Measurements from ENCODE around the gene TMEM132E.

Gene TMEM132E

DNA sequence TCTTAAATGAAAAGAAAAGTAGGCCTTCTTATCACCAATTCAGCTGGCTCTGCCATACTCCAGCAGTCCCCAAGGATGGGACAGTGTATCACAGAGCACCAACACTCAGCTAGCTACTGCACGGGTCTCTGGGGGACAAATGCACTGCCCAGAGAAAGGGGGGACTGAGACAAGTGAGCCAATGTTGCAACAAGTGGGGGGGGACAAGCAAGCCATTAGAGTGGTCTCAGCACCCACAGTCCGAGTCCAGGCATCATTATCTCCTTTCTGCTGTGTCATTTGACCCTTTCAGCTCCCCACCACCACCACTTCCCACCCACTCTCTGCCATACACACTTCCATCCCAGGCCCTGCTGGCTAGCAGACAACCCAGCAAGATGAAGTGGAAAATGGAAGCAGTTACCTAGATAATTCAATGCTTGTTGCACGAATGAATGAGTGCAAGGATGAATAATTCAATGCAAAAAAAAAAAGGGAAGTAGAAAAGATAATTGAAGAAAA is 7.0 kb downstream of the TMEM132E start:
- ChIA-PET POLR2A (no interaction called here), CTCF (interaction anchor here (0.6 to 1.7 kb wide), 3 partner anchors 19 to 54 kb away, joined by 3 to 6 read pairs (median 5); no protein-coding TSS in a partner anchor)

DNA sequence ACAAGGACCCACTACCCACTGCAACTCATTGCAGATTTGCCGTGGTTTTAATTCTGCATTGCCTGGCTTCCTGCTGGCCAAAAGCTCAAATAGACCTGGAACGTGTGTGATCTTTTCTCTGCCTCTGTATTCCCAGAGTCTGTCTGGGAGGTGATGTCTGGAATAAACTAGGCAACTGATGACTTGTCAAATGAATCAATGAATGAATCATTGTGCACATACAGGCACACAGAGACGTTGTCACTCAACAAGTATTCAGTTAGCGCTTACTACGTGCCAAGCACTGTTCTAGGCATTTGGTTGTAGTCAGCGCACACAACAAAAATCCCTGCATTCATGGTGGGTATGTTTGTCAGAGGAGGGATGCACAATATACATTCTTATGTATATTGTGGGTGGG is 8.9 kb downstream of the TMEM132E start:
- CTCF ChIA-PET = no interaction called here
- Histone ChIP-seq H3K36me3 (ENCODE audit: control insufficient read depth in 4 of 4, insufficient read depth in 4 of 4, low read length in 3 of 4) (no peaks in the 10 kb centered on the region), H3K4me3 (ENCODE audit: control insufficient read depth in 1 of 7, extremely low read depth in 1 of 7, insufficient read depth in 4 of 7, low read depth in 2 of 7, low read length in 6 of 7) (no peak overlapping the region), H3K27me3 (replicated peaks in 2 of 5; ENCODE audit: control insufficient read depth in 4 of 5, insufficient read depth in 5 of 5, low read length in 4 of 5) (peaks cover 0 to 92% (median 34%) of the 10 kb centered on the region in 5 experiments), H3K9me3 (ENCODE audit: control extremely low read depth in 1 of 5, control insufficient read depth in 4 of 5, insufficient read depth in 2 of 5, low read depth in 1 of 5, low read length in 4 of 5) (no peaks in the 10 kb centered on the region), H3K27ac (ENCODE audit: insufficient read depth in 1 of 2, low read depth in 1 of 2, low read length in 2 of 2, poor library complexity in 1 of 2, severe bottlenecking in 2 of 2) (no peak overlapping the region), H3K4me1 (ENCODE audit: control extremely low read depth in 1 of 4, control insufficient read depth in 4 of 4, insufficient read depth in 4 of 4, low read length in 3 of 4) (no peaks in the 10 kb centered on the region)
- WGBS (ENCODE audit: insufficient coverage) = 86% methylated on average over 6 of the region's 6 CpGs
- POLR2A ChIA-PET = no interaction called here
- DNase-seq = no peak

More for the DNA sequence above, 7.0 kb downstream of the TMEM132E start:
- no peaks in the 10 kb centered on the region for H3K9me3 ChIP-seq (ENCODE audit: control extremely low read depth in 1 of 5, control insufficient read depth in 4 of 5, insufficient read depth in 2 of 5, low read depth in 1 of 5, low read length in 4 of 5)
- 93% methylated on average over 3 of the region's 3 CpGs for WGBS (ENCODE audit: insufficient coverage)
- peaks cover 0 to 10% (median 3%) of the 10 kb centered on the region in 4 experiments for H3K4me1 ChIP-seq (ENCODE audit: control extremely low read depth in 1 of 4, control insufficient read depth in 4 of 4, insufficient read depth in 4 of 4, low read length in 3 of 4)
- H3K27me3 ChIP-seq (replicated peaks in 2 of 5; ENCODE audit: control insufficient read depth in 4 of 5, insufficient read depth in 5 of 5, low read length in 4 of 5) = peaks cover 0 to 95% (median 38%) of the 10 kb centered on the region in 5 experiments
- no peaks in the 10 kb centered on the region for H3K36me3 ChIP-seq (ENCODE audit: control insufficient read depth in 4 of 4, insufficient read depth in 4 of 4, low read length in 3 of 4)
- no peak overlapping the region for H3K4me3 ChIP-seq (ENCODE audit: control insufficient read depth in 1 of 7, extremely low read depth in 1 of 7, insufficient read depth in 4 of 7, low read depth in 2 of 7, low read length in 6 of 7)
- DNase-seq = no peak
- H3K27ac ChIP-seq (ENCODE audit: insufficient read depth in 1 of 2, low read depth in 1 of 2, low read length in 2 of 2, poor library complexity in 1 of 2, severe bottlenecking in 2 of 2) = no peak overlapping the region

DNA sequence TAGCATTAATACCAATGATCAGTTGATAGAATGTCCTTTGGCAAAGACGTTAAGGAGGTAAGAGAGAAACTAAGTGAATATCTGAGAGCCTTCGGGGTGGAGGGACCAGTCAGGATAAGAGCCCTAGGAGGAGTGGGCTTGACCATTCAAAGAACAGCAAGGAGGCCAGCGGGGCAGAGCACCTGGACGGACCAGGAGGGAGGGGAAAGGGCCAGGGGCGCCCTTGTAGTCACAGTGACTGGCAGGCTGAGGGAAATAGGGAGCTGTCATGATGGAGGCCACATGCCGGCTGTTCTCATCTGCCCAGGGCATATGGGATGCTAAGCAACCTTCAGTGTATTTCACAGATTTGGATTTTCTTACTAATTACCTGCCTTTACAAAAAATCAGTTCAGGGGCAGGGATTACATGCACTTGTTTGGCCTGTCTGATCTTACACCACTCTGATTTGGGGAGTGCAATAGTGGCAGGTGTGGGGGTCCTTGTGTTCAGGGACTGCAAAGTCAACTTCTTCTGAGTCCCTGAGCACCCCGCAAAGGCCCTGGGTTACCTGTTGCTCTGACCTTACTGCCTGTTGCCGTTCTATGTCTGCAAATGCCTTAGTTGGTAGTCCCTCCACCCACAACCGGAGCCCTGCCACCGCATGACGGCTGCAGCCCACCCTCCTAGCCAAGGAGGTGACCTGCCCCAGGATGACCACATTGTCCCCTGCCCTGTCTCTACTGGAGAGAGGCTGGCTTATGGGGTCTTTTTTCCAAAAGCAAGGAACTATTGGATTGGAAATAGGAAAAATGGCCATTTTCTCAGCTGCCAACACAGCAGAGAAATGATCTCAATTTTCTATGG is 10.0 kb downstream of the TMEM132E start:
- no peaks in the 10 kb centered on the region for H3K4me1 ChIP-seq (ENCODE audit: control extremely low read depth in 1 of 4, control insufficient read depth in 4 of 4, insufficient read depth in 4 of 4, low read length in 3 of 4)
- peaks cover 0 to 90% (median 34%) of the 10 kb centered on the region in 5 experiments for H3K27me3 ChIP-seq (replicated peaks in 2 of 5; ENCODE audit: control insufficient read depth in 4 of 5, insufficient read depth in 5 of 5, low read length in 4 of 5)
- ChIA-PET CTCF (no interaction called here), POLR2A (no interaction called here)
- H3K9me3 ChIP-seq (ENCODE audit: control extremely low read depth in 1 of 5, control insufficient read depth in 4 of 5, insufficient read depth in 2 of 5, low read depth in 1 of 5, low read length in 4 of 5) = no peaks in the 10 kb centered on the region
- DNase-seq = no peak
- 78% methylated on average over 10 of the region's 11 CpGs for WGBS (ENCODE audit: insufficient coverage)
- no peak overlapping the region for H3K4me3 ChIP-seq (ENCODE audit: control insufficient read depth in 1 of 7, extremely low read depth in 1 of 7, insufficient read depth in 4 of 7, low read depth in 2 of 7, low read length in 6 of 7)
- H3K27ac ChIP-seq (ENCODE audit: insufficient read depth in 1 of 2, low read depth in 1 of 2, low read length in 2 of 2, poor library complexity in 1 of 2, severe bottlenecking in 2 of 2) = no peak overlapping the region
- H3K36me3 ChIP-seq (ENCODE audit: control insufficient read depth in 4 of 4, insufficient read depth in 4 of 4, low read length in 3 of 4) = no peaks in the 10 kb centered on the region

DNA sequence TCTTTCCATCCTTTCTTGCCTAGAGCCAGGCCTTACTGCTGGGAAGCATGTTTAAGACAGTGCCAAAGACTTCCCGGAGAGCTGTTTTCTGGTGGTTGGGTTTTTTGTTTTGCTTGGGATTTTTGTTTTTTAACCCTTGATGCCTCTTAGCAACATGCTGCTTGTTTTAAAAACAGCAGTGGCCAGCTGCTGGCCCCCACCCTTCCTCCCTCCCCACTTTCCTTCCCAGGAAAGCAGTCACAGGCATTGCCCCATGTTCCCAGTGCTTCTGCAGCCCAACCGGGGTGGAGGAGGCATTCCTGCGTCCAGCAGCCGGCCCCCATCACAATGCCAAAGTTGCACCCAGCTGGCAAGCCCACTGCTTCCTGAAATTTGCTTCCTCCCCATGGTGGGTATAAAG is 12.6 kb downstream of the TMEM132E start:
- WGBS (ENCODE audit: insufficient coverage) = 50% methylated on average over 2 of the region's 4 CpGs
- POLR2A ChIA-PET = no interaction called here
- H3K27me3 ChIP-seq (replicated peaks in 2 of 5; ENCODE audit: control insufficient read depth in 4 of 5, insufficient read depth in 5 of 5, low read length in 4 of 5) = peaks cover 0 to 79% (median 18%) of the 10 kb centered on the region in 5 experiments
- CTCF ChIA-PET = no interaction called here
- H3K27ac ChIP-seq (ENCODE audit: insufficient read depth in 1 of 2, low read depth in 1 of 2, low read length in 2 of 2, poor library complexity in 1 of 2, severe bottlenecking in 2 of 2) = no peak overlapping the region
- no peaks in the 10 kb centered on the region for H3K36me3 ChIP-seq (ENCODE audit: control insufficient read depth in 4 of 4, insufficient read depth in 4 of 4, low read length in 3 of 4)
- no peaks in the 10 kb centered on the region for H3K4me1 ChIP-seq (ENCODE audit: control extremely low read depth in 1 of 4, control insufficient read depth in 4 of 4, insufficient read depth in 4 of 4, low read length in 3 of 4)
- no peak overlapping the region for H3K4me3 ChIP-seq (ENCODE audit: control insufficient read depth in 1 of 7, extremely low read depth in 1 of 7, insufficient read depth in 4 of 7, low read depth in 2 of 7, low read length in 6 of 7)
- no peak for DNase-seq
- H3K9me3 ChIP-seq (ENCODE audit: control extremely low read depth in 1 of 5, control insufficient read depth in 4 of 5, insufficient read depth in 2 of 5, low read depth in 1 of 5, low read length in 4 of 5) = no peaks in the 10 kb centered on the region

DNA sequence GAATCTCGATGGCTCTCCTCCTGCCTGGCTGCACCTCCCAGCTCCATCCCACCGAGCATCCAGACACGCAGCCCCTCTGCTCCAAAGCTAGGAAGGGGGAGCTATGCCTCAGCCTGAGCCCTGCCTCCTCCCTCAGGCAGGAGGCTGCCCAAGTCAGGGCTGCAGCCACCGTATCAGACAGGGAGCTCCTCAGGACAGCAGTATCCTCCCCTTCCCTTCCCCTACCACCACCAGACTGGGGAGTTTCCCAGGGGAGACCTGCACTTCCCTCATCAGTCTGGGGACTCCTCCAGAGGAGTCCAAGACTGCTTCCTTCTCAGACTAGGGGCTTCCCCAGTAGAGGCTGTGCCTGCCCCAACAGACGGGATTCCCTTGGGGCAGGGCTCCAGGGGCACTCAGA is 17.5 kb downstream of the TMEM132E start:
- no peaks in the 10 kb centered on the region for H3K9me3 ChIP-seq (ENCODE audit: control extremely low read depth in 1 of 5, control insufficient read depth in 4 of 5, insufficient read depth in 2 of 5, low read depth in 1 of 5, low read length in 4 of 5)
- no peak for DNase-seq
- WGBS (ENCODE audit: insufficient coverage) = 28% methylated on average over 4 of the region's 5 CpGs
- ChIA-PET CTCF (interaction anchor here (1.0 kb wide), 1 partner anchor 10 kb away, joined by 3 read pairs; no protein-coding TSS in a partner anchor), POLR2A (interaction anchor here (0.7 kb wide), 1 partner anchor 12 kb away, joined by 3 read pairs; no protein-coding TSS in a partner anchor)
- no peaks in the 10 kb centered on the region for H3K36me3 ChIP-seq (ENCODE audit: control insufficient read depth in 4 of 4, insufficient read depth in 4 of 4, low read length in 3 of 4)
- H3K27me3 ChIP-seq (replicated peaks in 2 of 5; ENCODE audit: control insufficient read depth in 4 of 5, insufficient read depth in 5 of 5, low read length in 4 of 5) = peaks cover 0 to 34% (median 18%) of the 10 kb centered on the region in 5 experiments
- H3K4me1 ChIP-seq (ENCODE audit: control extremely low read depth in 1 of 4, control insufficient read depth in 4 of 4, insufficient read depth in 4 of 4, low read length in 3 of 4) = no peaks in the 10 kb centered on the region
- no peak overlapping the region for H3K4me3 ChIP-seq (ENCODE audit: control insufficient read depth in 1 of 7, extremely low read depth in 1 of 7, insufficient read depth in 4 of 7, low read depth in 2 of 7, low read length in 6 of 7)
- H3K27ac ChIP-seq (ENCODE audit: insufficient read depth in 1 of 2, low read depth in 1 of 2, low read length in 2 of 2, poor library complexity in 1 of 2, severe bottlenecking in 2 of 2) = no peak overlapping the region

DNA sequence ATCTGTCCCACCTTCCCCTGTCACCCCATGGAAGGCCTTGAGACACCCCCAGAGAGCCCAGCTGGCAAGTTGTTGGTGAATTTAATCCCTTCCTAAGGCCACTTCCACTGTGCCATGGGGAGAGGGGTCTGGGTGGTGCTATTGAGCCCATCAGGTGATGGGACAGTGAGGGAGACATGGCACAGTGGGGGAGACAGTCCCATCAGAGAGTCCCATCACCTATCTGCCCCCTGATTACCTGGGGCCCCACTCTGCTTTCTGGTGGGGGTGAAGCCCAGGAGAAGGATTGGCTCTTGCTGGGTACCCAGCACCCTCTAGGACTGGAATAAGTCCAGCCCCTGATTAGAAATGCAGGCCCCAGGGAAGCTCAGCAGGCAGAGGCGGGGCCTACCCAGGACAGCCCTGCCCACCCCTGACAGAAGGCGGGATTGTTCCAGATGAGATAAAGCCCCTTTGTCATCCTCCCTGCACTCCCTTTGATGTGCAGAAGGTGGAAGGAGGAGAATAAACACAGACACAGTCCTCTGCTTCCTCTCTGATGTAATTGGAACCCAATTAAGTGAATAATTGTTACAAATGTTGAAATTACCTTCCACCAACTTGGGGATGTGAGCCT is 18.9 kb downstream of the TMEM132E start:
- WGBS (ENCODE audit: insufficient coverage) = no CpG with 5 or more reads among the region's 2 CpGs
- H3K27me3 ChIP-seq (replicated peaks in 2 of 5; ENCODE audit: control insufficient read depth in 4 of 5, insufficient read depth in 5 of 5, low read length in 4 of 5) = peaks cover 0 to 34% (median 13%) of the 10 kb centered on the region in 5 experiments
- no peak overlapping the region for H3K4me3 ChIP-seq (ENCODE audit: control insufficient read depth in 1 of 7, extremely low read depth in 1 of 7, insufficient read depth in 4 of 7, low read depth in 2 of 7, low read length in 6 of 7)
- CTCF ChIA-PET = no interaction called here
- no peak for DNase-seq
- H3K27ac ChIP-seq (ENCODE audit: insufficient read depth in 1 of 2, low read depth in 1 of 2, low read length in 2 of 2, poor library complexity in 1 of 2, severe bottlenecking in 2 of 2) = no peak overlapping the region
- no peaks in the 10 kb centered on the region for H3K4me1 ChIP-seq (ENCODE audit: control extremely low read depth in 1 of 4, control insufficient read depth in 4 of 4, insufficient read depth in 4 of 4, low read length in 3 of 4)
- H3K36me3 ChIP-seq (ENCODE audit: control insufficient read depth in 4 of 4, insufficient read depth in 4 of 4, low read length in 3 of 4) = no peaks in the 10 kb centered on the region
- POLR2A ChIA-PET = no interaction called here
- no peaks in the 10 kb centered on the region for H3K9me3 ChIP-seq (ENCODE audit: control extremely low read depth in 1 of 5, control insufficient read depth in 4 of 5, insufficient read depth in 2 of 5, low read depth in 1 of 5, low read length in 4 of 5)

DNA sequence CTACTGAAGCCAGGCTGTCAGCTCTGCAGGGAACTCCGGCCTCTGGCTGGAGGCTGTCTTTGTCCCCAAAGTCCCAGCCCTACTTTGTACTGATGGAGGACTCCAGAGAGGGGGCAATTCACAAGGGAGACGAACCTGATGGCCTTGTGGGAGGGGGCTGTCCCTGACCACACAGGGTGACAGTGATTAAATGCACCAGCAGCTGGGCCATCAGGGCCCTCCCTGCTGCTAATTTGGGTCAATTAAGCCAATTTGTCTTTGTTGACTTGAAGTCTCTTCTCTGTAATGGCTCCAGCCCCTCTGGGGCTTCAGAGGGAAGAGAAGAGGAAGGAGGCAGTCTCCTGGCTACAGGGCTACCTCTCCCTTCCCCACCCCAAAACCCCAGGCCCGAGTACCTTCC is 22.0 kb downstream of the TMEM132E start:
- ChIA-PET CTCF (interaction anchor here (1.2 kb wide), 1 partner anchor 12 kb away, joined by 5 read pairs; no protein-coding TSS in a partner anchor), POLR2A (no interaction called here)
- Histone ChIP-seq H3K4me1 (ENCODE audit: control extremely low read depth in 1 of 4, control insufficient read depth in 4 of 4, insufficient read depth in 4 of 4, low read length in 3 of 4) (no peaks in the 10 kb centered on the region), H3K27ac (ENCODE audit: insufficient read depth in 1 of 2, low read depth in 1 of 2, low read length in 2 of 2, poor library complexity in 1 of 2, severe bottlenecking in 2 of 2) (no peak overlapping the region), H3K4me3 (ENCODE audit: control insufficient read depth in 1 of 7, extremely low read depth in 1 of 7, insufficient read depth in 4 of 7, low read depth in 2 of 7, low read length in 6 of 7) (no peak overlapping the region), H3K27me3 (replicated peaks in 2 of 5; ENCODE audit: control insufficient read depth in 4 of 5, insufficient read depth in 5 of 5, low read length in 4 of 5) (peaks cover 0 to 14% (median 10%) of the 10 kb centered on the region in 5 experiments), H3K9me3 (ENCODE audit: control extremely low read depth in 1 of 5, control insufficient read depth in 4 of 5, insufficient read depth in 2 of 5, low read depth in 1 of 5, low read length in 4 of 5) (no peaks in the 10 kb centered on the region), H3K36me3 (ENCODE audit: control insufficient read depth in 4 of 4, insufficient read depth in 4 of 4, low read length in 3 of 4) (no peaks in the 10 kb centered on the region)
- DNase-seq = no peak
- WGBS (ENCODE audit: insufficient coverage) = 56% methylated on average over 1 of the region's 3 CpGs

Data from common myeloid progenitor, CD34-positive (primary cell).